H1 (cell line): ENCODE data around the gene LDLRAD3. TPM values are rescaled to one million over a fixed set of nuclear protein-coding genes. Genes with fewer than 3 reads are reported as not detected.

ENCODE experiments used
- CTCF ChIA-PET: fragments of 300-600 bp; sonication (Branson Sonifier 250); formaldehyde crosslinking; loops from one replicate; lab custom pipeline; 2021; ENCODE audit not compliant: partially characterized antibody; lab: Charles Lee
- POLR2A ChIA-PET: fragments of 300-600 bp; sonication (Branson Sonifier 250); formaldehyde crosslinking; loops from one replicate; lab custom pipeline; 2021; ENCODE audit warnings: inconsistent platforms; ENCODE audit not compliant: partially characterized antibody; lab: Charles Lee
- DNase-seq, 2 experiments: peaks; one replicate each; pipeline versions ENCODE4 v3.0.0 to v3.0.0-alpha.2; 2010 to 2022; ENCODE audit warnings: low spot score in 2 of 2, low read depth in 1 of 2, mixed read lengths in 1 of 2
- FAIRE-seq: peaks from 2 replicates; lab custom pipeline; 2011; peaks lifted over from hg19 to GRCh38; lab: Jason Lieb, UNC
- H2AFZ ChIP-seq: 2 replicates; pipeline ENCODE4 v1.8.1; 2012; ENCODE audit warnings: low read length, inconsistent platforms
- H2AK5ac ChIP-seq: 2 replicates; pipeline ENCODE4 v1.6.1; 2013; ENCODE audit warnings: low read depth, low read length
- H2BK120ac ChIP-seq: replicated peaks from 2 replicates; pipeline ENCODE3; 2013; ENCODE audit warnings: low read depth, low read length, inconsistent platforms
- H2BK12ac ChIP-seq: 2 replicates; pipeline ENCODE4 v1.6.1; 2013; ENCODE audit warnings: low read depth, low read length
- H2BK15ac ChIP-seq: 2 replicates; pipeline ENCODE4 v1.6.1; 2013; ENCODE audit warnings: low read length
- H2BK20ac ChIP-seq: 2 replicates; pipeline ENCODE4 v1.6.1; 2013; ENCODE audit warnings: low read length
- H2BK5ac ChIP-seq: 2 replicates; pipeline ENCODE4 v1.6.1; 2013; ENCODE audit warnings: low read depth, low read length
- H3K14ac ChIP-seq: 2 replicates; pipeline ENCODE4 v1.6.1; 2013; ENCODE audit warnings: inconsistent platforms; ENCODE audit not compliant: insufficient read length
- H3K18ac ChIP-seq: 2 replicates; pipeline ENCODE4 v1.6.1; 2013; ENCODE audit warnings: low read length; ENCODE audit errors: extremely low read depth
- H3K23ac ChIP-seq: 2 replicates; pipeline ENCODE4 v1.6.1; 2013; ENCODE audit warnings: inconsistent platforms; ENCODE audit not compliant: insufficient read length
- H3K23me2 ChIP-seq: 2 replicates; pipeline ENCODE4 v1.6.1; 2013; ENCODE audit warnings: low read depth, low read length
- H3K27ac ChIP-seq: 2 replicates; pipeline ENCODE4 v1.6.1; 2011; ENCODE audit warnings: low read depth, low read length, inconsistent platforms
- H3K27me3 ChIP-seq, 4 experiments: replicated peaks in 1 of 4; 1 replicate in 1 of 4; 2 replicates in 3 of 4; pipeline versions ENCODE4 v1.6.1 to v1.8.1; 2011 to 2013; ENCODE audit warnings: low read length in 3 of 4, mild to moderate bottlenecking in 3 of 4, inconsistent platforms in 2 of 4, mixed read lengths in 2 of 4, moderate library complexity in 1 of 4; ENCODE audit not compliant: control insufficient read depth in 3 of 4, insufficient read depth in 3 of 4; ENCODE audit errors: extremely low read depth in 1 of 4
- H3K36me3 ChIP-seq, 4 experiments: 2 replicates each; pipeline versions ENCODE4 v1.6.1 to v1.8.1; 2011 to 2013; ENCODE audit warnings: mild to moderate bottlenecking in 4 of 4, low read length in 3 of 4, moderate library complexity in 2 of 4, control low read depth in 1 of 4, inconsistent platforms in 1 of 4; ENCODE audit not compliant: insufficient read depth in 4 of 4, control insufficient read depth in 2 of 4
- H3K4ac ChIP-seq: replicated peaks from 2 replicates; pipeline ENCODE3; 2013; ENCODE audit warnings: low read length, low read depth, mixed read lengths, inconsistent platforms; ENCODE audit not compliant: insufficient read length
- H3K4me1 ChIP-seq, 4 experiments: replicated peaks in 1 of 4; 1 replicate in 1 of 4; 2 replicates in 3 of 4; pipeline versions ENCODE4 v1.6.1 to v1.8.1; 2011 to 2013; ENCODE audit warnings: low read length in 3 of 4, inconsistent platforms in 2 of 4, mixed read lengths in 1 of 4; ENCODE audit not compliant: insufficient read depth in 4 of 4, control insufficient read depth in 3 of 4
- H3K4me2 ChIP-seq, 2 experiments: 2 replicates each; pipeline versions ENCODE4 v1.6.1 to v1.8.1; 2011 to 2013; ENCODE audit warnings: low read depth in 2 of 2, low read length in 2 of 2, control low read depth in 1 of 2, inconsistent platforms in 1 of 2, mild to moderate bottlenecking in 1 of 2; ENCODE audit not compliant: insufficient read depth in 1 of 2
- H3K4me3 ChIP-seq, 4 experiments: fragments of 200-600, 300-600 bp in 1 of 4; sonication (generic), shearing (Covaris generic), sonication (Bioruptor Twin) in 1 of 4; 2 replicates each; pipeline versions ENCODE4 v1.5.1 to v1.8.1; 2011 to 2016; ENCODE audit warnings: low read length in 4 of 4, low read depth in 3 of 4, control low read depth in 2 of 4, inconsistent platforms in 2 of 4, mild to moderate bottlenecking in 2 of 4, mixed read lengths in 1 of 4, moderate library complexity in 1 of 4; ENCODE audit not compliant: insufficient read depth in 2 of 4; ENCODE audit errors: extremely low read depth in 1 of 4
- H3K56ac ChIP-seq: replicated peaks from 2 replicates; pipeline ENCODE3; 2013; ENCODE audit warnings: low read depth, mild to moderate bottlenecking, mixed read lengths, low read length, inconsistent platforms; ENCODE audit not compliant: insufficient read length
- H3K79me1 ChIP-seq: 2 replicates; pipeline ENCODE4 v1.6.1; 2013; ENCODE audit warnings: low read depth, low read length, control low read depth
- H3K79me2 ChIP-seq, 2 experiments: 2 replicates each; pipeline versions ENCODE4 v1.6.1 to v1.8.1; 2012 to 2013; ENCODE audit warnings: low read length in 2 of 2, mild to moderate bottlenecking in 2 of 2, inconsistent platforms in 1 of 2; ENCODE audit not compliant: insufficient read depth in 2 of 2, control insufficient read depth in 1 of 2
- H3K9ac ChIP-seq, 4 experiments: replicated peaks in 1 of 4; 1 replicate in 1 of 4; 2 replicates in 3 of 4; pipeline versions ENCODE4 v1.6.1 to v1.8.1; 2011 to 2013; ENCODE audit warnings: low read depth in 3 of 4, low read length in 3 of 4, control low read depth in 2 of 4, mild to moderate bottlenecking in 2 of 4, moderate library complexity in 2 of 4, inconsistent platforms in 1 of 4; ENCODE audit errors: extremely low read depth in 1 of 4
- H3K9me3 ChIP-seq, 2 experiments: 2 replicates each; pipeline versions ENCODE4 v1.6.1 to v1.8.1; 2012 to 2013; ENCODE audit warnings: mild to moderate bottlenecking in 2 of 2, moderate library complexity in 2 of 2, control low read depth in 1 of 2, inconsistent platforms in 1 of 2, low read depth in 1 of 2, low read length in 1 of 2, mixed read lengths in 1 of 2; ENCODE audit not compliant: insufficient read depth in 2 of 2
- H4K20me1 ChIP-seq, 2 experiments: replicated peaks in 1 of 2; 2 replicates each; pipeline versions ENCODE3 to v1.8.1; 2011 to 2013; ENCODE audit warnings: inconsistent platforms in 2 of 2, low read length in 2 of 2, mild to moderate bottlenecking in 1 of 2; ENCODE audit not compliant: insufficient read depth in 2 of 2, control insufficient read depth in 1 of 2
- H4K5ac ChIP-seq: 2 replicates; pipeline ENCODE4 v1.6.1; 2013; ENCODE audit warnings: low read length, low read depth, mixed read lengths, inconsistent platforms; ENCODE audit not compliant: insufficient read length
- H4K8ac ChIP-seq: 2 replicates; pipeline ENCODE4 v1.8.0; 2013; ENCODE audit warnings: mild to moderate bottlenecking, moderate library complexity, low read length, inconsistent platforms; ENCODE audit not compliant: insufficient read depth; ENCODE audit errors: extremely low read depth
- H4K91ac ChIP-seq: replicated peaks from 2 replicates; pipeline ENCODE3; 2013; ENCODE audit warnings: low read length, mixed read lengths, inconsistent platforms; ENCODE audit not compliant: insufficient read length
- ASH2L ChIP-seq: fragments of 200-600, 300-600 bp; sonication (generic); IDR thresholded peaks from one replicate; pipeline ENCODE4 v1.7.1; 2017; ENCODE audit warnings: low read length
- CEBPB ChIP-seq: IDR thresholded peaks from 2 replicates; pipeline ENCODE4 v1.6.1; 2012; ENCODE audit warnings: low read depth, low read length
- CREB1 ChIP-seq: IDR thresholded peaks from 2 replicates; pipeline ENCODE4 v1.6.1; 2012; ENCODE audit warnings: inconsistent platforms
- CTBP2 ChIP-seq: IDR thresholded peaks from 2 replicates; pipeline ENCODE4 v1.7.0; 2011; ENCODE audit warnings: borderline replicate concordance, mild to moderate bottlenecking, moderate library complexity, mixed read lengths, low read length; ENCODE audit not compliant: insufficient read depth, insufficient read length
- GTF2F1 ChIP-seq: IDR thresholded peaks from 2 replicates; pipeline ENCODE4 v1.6.1; 2012; ENCODE audit warnings: low read depth, low read length, improper control_type of control experiment, borderline replicate concordance
- HDAC2 ChIP-seq, 2 experiments: fragments of 300-600 bp in 1 of 2; sonication (generic) in 1 of 2; IDR thresholded peaks; 2 replicates each; pipeline ENCODE4 v1.6.1; 2011 to 2012; ENCODE audit warnings: low read depth in 2 of 2, low read length in 2 of 2, mild to moderate bottlenecking in 2 of 2, moderate library complexity in 2 of 2, borderline replicate concordance in 1 of 2, inconsistent platforms in 1 of 2
- JUN ChIP-seq: IDR thresholded peaks from 2 replicates; pipeline ENCODE4 v1.6.1; 2011; ENCODE audit warnings: low read depth, mild to moderate bottlenecking, improper control_type of control experiment, low read length
- KDM4A ChIP-seq: IDR thresholded peaks from one replicate; pipeline ENCODE4 v1.7.1; 2012; ENCODE audit warnings: low read depth, mild to moderate bottlenecking, moderate library complexity, low read length, inconsistent platforms; ENCODE audit not compliant: severe bottlenecking
- SP1 ChIP-seq: IDR thresholded peaks from 2 replicates; pipeline ENCODE4 v1.6.1; 2011; ENCODE audit warnings: low read depth, low read length
- SRF ChIP-seq: IDR thresholded peaks from 2 replicates; pipeline ENCODE4 v1.6.1; 2011; ENCODE audit warnings: mild to moderate bottlenecking, low read depth, low read length, moderate library complexity
- WGBS, 2 experiments: shearing (Covaris generic) in 1 of 2; methylation state at CpG; one replicate each; pipeline versions ENCODE4 v1.1.6 to v1.1.7; 2013 to 2015; ENCODE audit warnings: low lambda C conversion rate in 2 of 2, mixed read lengths in 2 of 2, inconsistent platforms in 1 of 2, low coverage in 1 of 2, missing lambda C conversion rate in 1 of 2; ENCODE audit not compliant: insufficient replicate concordance in 2 of 2, insufficient coverage in 1 of 2, insufficient read length in 1 of 2; ENCODE audit errors: extremely low coverage in 1 of 2, missing lambda C conversion rate in 1 of 2; 5-methylcytosine and 5-hydroxymethylcytosine counted together
- polyA plus RNA-seq, 7 experiments: library from polyadenylated mRNA; depleted of rRNA in 3 of 7; stranded (reverse) in 5 of 7; unstranded in 2 of 7; fragments of >200 nt in 5 of 7; fragments of 200-250 nt in 2 of 7; gene quantifications; 1 replicate in 5 of 7; 2 replicates in 1 of 7; 4 replicates in 1 of 7; pipeline versions ENCODE4 v1.2.1 to v1.2.3, GENCODE V29; 2011 to 2013; ENCODE audit warnings: missing spikeins in 2 of 7, mixed read lengths in 2 of 7
- total RNA-seq: library from RNA; stranded (reverse); fragmentation: NEBNext Ultra II Directional; extraction: Animal tissue kit (Norgen Biotek cat#: 25700); gene quantifications from 2 replicates; pipeline ENCODE4 v1.2.1, GENCODE V29; 2021
- TF ChIP-seq, protein P1 (sequence below), 3 experiments: IDR thresholded peaks; 1 replicate in 2 of 3; 2 replicates in 1 of 3; pipeline versions ENCODE4 v1.5.1 to v1.6.1; 2011; ENCODE audit warnings: low read length in 3 of 3, mild to moderate bottlenecking in 3 of 3, inconsistent platforms in 2 of 3, low read depth in 1 of 3, moderate library complexity in 1 of 3; ENCODE audit not compliant: insufficient read depth in 1 of 3; ENCODE audit errors: control extremely low read depth in 1 of 3
- TF ChIP-seq, protein P2 (sequence below): IDR thresholded peaks from 2 replicates; pipeline ENCODE4 v1.6.1; 2012; ENCODE audit warnings: inconsistent platforms

LDLRAD3 gene
- total and polyA plus RNA-seq, 2 of the 8 experiments (the other 6 are each of a cell fraction or from before 2014, with no cell fraction given) = 18.6 to 22.8 TPM

DNA sequence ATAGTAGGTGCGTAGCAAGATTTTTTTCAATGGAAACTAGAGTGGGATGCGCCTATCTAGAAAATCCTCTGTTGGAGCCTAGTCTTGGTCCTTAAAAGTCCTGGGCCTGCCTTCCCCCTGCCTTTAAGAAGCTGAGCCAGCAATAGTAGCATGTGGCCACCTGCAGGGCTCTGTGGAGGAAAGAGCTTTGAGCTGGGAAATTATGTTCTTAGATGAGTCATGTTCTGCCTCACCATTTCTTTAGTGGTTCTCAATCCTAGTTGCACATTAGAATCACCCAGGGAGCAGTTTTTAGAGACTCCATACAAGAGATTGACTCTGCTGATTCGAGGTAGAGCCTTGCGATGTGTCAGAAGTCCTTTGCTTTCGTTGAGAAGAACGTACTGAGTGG, 211.9 kb downstream of the LDLRAD3 start:
- Histone ChIP-seq H3K18ac (no peak overlapping the region), H3K23me2 (no peaks in the 10 kb centered on the region), H3K9ac (no peak overlapping the region), H3K4me3 (no peak overlapping the region), H4K5ac (no peak overlapping the region), H3K14ac (no peak overlapping the region), H4K20me1 (no peaks in the 10 kb centered on the region), H3K9me3 (no peaks in the 10 kb centered on the region), H3K79me2 (no peaks in the 10 kb centered on the region), H3K23ac (no peak overlapping the region), H4K91ac (no peak overlapping the region), H2BK20ac (no peak overlapping the region), H2BK120ac (no peak overlapping the region), H2AFZ (no peak overlapping the region), H2AK5ac (no peak overlapping the region), H3K27me3 (no peaks in the 10 kb centered on the region), H3K56ac (no peak overlapping the region), H2BK12ac (no peak overlapping the region), H3K27ac (no peak overlapping the region), H3K79me1 (no peaks in the 10 kb centered on the region), H3K4me1 (peaks cover 0 to 11% (median 3%) of the 10 kb centered on the region in 4 experiments; a peak in 3 of 7 replicates), H3K4me2 (no peak overlapping the region), H3K36me3 (no peaks in the 10 kb centered on the region), H3K4ac (no peak overlapping the region), H4K8ac (no peak overlapping the region), H2BK5ac (no peak overlapping the region), H2BK15ac (no peak overlapping the region)
- no peak for DNase-seq
- no peak for FAIRE-seq
- 92% methylated on average over 6 of the region's 6 CpGs; no CpG with 5 or more reads in 1 of the 2 experiments for WGBS, 2 experiments
- POLR2A ChIA-PET = interaction anchor here (0.8 kb wide), 1 partner anchor 57 kb away, joined by 3 read pairs; no protein-coding TSS in a partner anchor
- CTCF ChIA-PET = interaction anchor here (0.5 to 7.9 kb wide), 31 partner anchors 8 to 540 kb away, joined by 3 to 34 read pairs (median 4); no protein-coding TSS in a partner anchor
- TF ChIP-seq SP1 (no peak), HDAC2 (IDR thresholded peaks at IDR 0.05; ENCODE audit: borderline replicate concordance in 1 of 2, low read depth in 2 of 2, low read length in 2 of 2) (no peak), SRF (no peak), CEBPB (no peak), JUN (no peak), CTBP2 (no peak), GTF2F1 (no peak), ASH2L (no peak), KDM4A (no peak), CREB1 (no peak)
- TF ChIP-seq, protein P1, sequence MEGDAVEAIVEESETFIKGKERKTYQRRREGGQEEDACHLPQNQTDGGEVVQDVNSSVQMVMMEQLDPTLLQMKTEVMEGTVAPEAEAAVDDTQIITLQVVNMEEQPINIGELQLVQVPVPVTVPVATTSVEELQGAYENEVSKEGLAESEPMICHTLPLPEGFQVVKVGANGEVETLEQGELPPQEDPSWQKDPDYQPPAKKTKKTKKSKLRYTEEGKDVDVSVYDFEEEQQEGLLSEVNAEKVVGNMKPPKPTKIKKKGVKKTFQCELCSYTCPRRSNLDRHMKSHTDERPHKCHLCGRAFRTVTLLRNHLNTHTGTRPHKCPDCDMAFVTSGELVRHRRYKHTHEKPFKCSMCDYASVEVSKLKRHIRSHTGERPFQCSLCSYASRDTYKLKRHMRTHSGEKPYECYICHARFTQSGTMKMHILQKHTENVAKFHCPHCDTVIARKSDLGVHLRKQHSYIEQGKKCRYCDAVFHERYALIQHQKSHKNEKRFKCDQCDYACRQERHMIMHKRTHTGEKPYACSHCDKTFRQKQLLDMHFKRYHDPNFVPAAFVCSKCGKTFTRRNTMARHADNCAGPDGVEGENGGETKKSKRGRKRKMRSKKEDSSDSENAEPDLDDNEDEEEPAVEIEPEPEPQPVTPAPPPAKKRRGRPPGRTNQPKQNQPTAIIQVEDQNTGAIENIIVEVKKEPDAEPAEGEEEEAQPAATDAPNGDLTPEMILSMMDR (IDR thresholded peaks at IDR 0.05; ENCODE audit: control extremely low read depth in 1 of 3, insufficient read depth in 1 of 3, low read depth in 1 of 3, low read length in 3 of 3) = no peak
- TF ChIP-seq, protein P2, sequence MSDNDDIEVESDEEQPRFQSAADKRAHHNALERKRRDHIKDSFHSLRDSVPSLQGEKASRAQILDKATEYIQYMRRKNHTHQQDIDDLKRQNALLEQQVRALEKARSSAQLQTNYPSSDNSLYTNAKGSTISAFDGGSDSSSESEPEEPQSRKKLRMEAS = no peak
